GM12872 (cell line): ENCODE results near the gene TLR2.

Source experiments
- TF ChIP-seq, protein P1 (sequence below): IDR thresholded peaks from 3 replicates; pipeline ENCODE4 v1.5.1; 2011; ENCODE audit warnings: low read depth, mild to moderate bottlenecking, low read length, moderate library complexity; ENCODE audit not compliant: insufficient read depth

Gene TLR2

DNA sequence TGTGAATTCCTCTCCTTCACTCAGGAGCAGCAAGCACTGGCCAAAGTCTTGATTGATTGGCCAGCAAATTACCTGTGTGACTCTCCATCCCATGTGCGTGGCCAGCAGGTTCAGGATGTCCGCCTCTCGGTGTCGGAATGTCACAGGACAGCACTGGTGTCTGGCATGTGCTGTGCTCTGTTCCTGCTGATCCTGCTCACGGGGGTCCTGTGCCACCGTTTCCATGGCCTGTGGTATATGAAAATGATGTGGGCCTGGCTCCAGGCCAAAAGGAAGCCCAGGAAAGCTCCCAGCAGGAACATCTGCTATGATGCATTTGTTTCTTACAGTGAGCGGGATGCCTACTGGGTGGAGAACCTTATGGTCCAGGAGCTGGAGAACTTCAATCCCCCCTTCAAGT lies 20.4 kb downstream of the TLR2 start:
- TF ChIP-seq, protein P1, sequence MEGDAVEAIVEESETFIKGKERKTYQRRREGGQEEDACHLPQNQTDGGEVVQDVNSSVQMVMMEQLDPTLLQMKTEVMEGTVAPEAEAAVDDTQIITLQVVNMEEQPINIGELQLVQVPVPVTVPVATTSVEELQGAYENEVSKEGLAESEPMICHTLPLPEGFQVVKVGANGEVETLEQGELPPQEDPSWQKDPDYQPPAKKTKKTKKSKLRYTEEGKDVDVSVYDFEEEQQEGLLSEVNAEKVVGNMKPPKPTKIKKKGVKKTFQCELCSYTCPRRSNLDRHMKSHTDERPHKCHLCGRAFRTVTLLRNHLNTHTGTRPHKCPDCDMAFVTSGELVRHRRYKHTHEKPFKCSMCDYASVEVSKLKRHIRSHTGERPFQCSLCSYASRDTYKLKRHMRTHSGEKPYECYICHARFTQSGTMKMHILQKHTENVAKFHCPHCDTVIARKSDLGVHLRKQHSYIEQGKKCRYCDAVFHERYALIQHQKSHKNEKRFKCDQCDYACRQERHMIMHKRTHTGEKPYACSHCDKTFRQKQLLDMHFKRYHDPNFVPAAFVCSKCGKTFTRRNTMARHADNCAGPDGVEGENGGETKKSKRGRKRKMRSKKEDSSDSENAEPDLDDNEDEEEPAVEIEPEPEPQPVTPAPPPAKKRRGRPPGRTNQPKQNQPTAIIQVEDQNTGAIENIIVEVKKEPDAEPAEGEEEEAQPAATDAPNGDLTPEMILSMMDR, result no peak

DNA sequence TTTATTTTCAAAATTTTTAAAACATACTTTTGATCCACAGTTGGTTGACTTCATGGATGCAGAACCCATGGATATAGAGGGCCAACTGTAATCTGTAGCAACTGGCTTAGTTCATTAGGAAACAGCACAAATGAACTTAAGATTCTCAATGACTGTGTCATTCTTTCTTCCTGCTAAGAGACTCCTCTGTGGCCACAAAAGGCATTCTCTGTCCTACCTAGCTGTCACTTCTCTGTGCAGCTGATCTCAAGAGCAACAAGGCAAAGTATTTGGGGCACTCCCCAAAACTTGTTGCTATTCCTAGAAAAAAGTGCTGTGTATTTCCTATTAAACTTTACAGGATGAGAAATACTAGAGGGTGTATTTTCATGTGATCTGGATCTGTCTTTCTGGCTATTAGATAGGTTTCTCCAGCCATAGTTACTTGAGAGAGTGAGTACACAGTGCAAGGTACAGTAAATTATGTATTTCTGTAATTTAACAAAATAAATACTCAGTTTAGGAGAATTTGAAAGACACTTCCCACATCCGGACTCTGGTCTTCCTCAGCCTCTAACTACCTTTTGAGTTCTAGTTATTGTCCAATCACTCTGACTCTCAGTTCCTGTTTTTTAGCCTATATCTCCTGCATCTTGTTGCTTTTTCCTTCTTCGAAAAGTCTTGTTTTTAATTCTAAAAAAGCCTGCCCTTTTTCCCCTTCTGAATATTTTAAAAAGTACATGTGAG lies 21.8 kb downstream of the TLR2 start:
- TF ChIP-seq, protein P1, result no peak

GRCh38 chr4:153706519-153706918 lies 22.4 kb downstream of the TLR2 start:
- TF ChIP-seq, protein P1, result no peak

DNA sequence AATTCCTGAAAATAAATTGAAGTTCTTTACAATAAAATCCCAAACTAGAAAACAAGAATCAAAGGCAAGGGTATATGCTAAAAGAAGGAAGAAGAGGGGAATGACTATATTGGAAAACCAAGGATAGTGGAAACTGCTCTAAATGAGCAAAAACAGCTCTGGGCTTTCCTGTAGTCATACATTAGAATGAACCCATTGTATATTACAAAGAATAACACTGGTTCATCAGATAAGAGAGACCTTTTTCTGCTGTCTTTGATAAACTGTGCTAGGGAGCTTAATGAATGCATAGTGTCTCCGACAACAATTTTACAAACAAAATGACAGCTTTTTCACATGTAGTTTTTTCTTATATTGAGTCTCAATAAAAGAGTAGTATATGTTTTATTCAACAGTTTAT lies 26.6 kb downstream of the TLR2 start:
- TF ChIP-seq, protein P1, result no peak

- TF ChIP-seq, protein P1, result no peak
Measured at GRCh38 chr4:153713866-153714646, 30.0 kb downstream of the TLR2 start.

DNA sequence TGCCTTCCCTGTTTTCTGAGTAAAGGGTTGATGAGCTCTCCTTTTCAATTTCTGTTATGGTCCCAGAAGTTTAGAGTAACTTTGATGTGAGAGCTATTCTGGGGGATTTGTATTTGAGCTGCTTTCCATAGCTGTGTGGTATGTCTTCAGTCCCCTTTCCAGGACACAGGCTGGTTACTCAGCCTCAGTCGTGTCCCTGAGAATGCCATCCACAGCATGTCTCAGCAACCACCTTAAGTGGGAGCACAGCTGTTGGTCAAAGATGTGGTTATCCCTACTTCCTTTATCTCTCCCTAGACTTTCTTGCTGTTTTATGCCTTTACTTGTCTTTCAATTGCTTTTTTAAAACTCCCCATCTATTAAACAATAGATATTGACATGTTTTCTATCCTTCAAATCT lies 38.0 kb downstream of the TLR2 start:
- TF ChIP-seq, protein P1, result no peak

DNA sequence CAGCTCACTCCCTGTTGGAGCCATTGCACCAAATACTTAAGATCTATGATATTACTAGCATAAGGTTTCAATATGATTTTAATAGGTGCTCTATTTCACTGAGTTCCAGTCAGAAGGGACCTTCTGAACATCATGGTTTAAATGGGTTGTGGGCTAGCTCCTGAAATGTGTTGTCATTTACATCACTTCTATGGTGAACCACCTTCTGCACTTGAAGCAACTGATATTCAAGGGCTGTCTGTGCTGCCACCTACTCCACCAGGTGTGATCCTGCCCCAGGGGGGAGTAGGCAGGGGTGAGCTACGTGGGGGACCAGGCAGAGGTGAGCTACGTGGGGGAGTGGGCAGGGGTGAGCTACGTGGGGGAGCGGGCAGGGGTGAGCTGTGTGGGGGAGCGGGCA lies 40.5 kb downstream of the TLR2 start:
- TF ChIP-seq, protein P1, result no peak
